ENCODE measurements around the gene EXOC4. TPM values are rescaled to one million over a fixed set of nuclear protein-coding genes. Genes with fewer than 3 reads are reported as not detected.

Gene EXOC4
- total RNA-seq, 1 donor from 2014 or later: 99.2 TPM

DNA sequence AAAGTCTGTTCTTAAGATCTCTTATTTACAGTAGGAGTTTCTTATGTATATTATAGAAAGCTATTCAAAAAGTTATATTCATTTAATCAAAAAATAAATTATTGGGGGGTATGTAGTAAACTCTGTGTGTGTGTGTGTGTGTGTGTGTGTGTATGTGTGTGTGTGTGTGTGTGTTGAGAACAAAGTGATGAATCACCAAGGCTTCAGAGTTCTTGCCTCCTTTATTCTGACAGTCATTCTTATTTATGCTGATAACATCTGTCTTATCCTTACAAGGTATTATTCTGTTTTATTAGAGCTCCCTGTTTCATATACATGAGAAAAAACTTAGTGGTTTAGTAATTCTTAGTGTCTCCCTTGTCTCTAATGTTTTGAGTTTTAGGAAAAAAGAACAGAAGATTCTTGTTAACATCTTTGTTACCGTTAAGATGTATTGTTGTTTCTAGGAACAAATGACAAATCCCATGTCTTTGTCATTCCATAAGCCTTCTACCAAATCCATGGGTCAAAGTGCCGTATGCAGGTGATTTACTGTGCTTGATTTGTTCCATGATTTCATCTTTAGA is 424.0 kb downstream of the EXOC4 start:
- Histone ChIP-seq H3K9me3 (no peaks in the 10 kb centered on the region), H3K27me3 (no peaks in the 10 kb centered on the region), H3K36me3 (no peaks in the 10 kb centered on the region), H3K4me1 (no peaks in the 10 kb centered on the region), H3K27ac (no peak overlapping the region), H3K4me3 (no peak overlapping the region)
- intact Hi-C loops (cut with DNase I): no loop called here
- no peak for TF ChIP-seq POLR2A (IDR thresholded peaks at IDR 0.05)
- TF ChIP-seq POLR2AphosphoS5 (IDR thresholded peaks at IDR 0.05; ENCODE audit: insufficient read depth in 1 of 2, low read depth in 1 of 2): no peak
- TF ChIP-seq, protein P1, sequence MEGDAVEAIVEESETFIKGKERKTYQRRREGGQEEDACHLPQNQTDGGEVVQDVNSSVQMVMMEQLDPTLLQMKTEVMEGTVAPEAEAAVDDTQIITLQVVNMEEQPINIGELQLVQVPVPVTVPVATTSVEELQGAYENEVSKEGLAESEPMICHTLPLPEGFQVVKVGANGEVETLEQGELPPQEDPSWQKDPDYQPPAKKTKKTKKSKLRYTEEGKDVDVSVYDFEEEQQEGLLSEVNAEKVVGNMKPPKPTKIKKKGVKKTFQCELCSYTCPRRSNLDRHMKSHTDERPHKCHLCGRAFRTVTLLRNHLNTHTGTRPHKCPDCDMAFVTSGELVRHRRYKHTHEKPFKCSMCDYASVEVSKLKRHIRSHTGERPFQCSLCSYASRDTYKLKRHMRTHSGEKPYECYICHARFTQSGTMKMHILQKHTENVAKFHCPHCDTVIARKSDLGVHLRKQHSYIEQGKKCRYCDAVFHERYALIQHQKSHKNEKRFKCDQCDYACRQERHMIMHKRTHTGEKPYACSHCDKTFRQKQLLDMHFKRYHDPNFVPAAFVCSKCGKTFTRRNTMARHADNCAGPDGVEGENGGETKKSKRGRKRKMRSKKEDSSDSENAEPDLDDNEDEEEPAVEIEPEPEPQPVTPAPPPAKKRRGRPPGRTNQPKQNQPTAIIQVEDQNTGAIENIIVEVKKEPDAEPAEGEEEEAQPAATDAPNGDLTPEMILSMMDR (IDR thresholded peaks at IDR 0.05): no peak
- DNase-seq (ENCODE audit: extremely low spot score in 2 of 2): no peak

DNA sequence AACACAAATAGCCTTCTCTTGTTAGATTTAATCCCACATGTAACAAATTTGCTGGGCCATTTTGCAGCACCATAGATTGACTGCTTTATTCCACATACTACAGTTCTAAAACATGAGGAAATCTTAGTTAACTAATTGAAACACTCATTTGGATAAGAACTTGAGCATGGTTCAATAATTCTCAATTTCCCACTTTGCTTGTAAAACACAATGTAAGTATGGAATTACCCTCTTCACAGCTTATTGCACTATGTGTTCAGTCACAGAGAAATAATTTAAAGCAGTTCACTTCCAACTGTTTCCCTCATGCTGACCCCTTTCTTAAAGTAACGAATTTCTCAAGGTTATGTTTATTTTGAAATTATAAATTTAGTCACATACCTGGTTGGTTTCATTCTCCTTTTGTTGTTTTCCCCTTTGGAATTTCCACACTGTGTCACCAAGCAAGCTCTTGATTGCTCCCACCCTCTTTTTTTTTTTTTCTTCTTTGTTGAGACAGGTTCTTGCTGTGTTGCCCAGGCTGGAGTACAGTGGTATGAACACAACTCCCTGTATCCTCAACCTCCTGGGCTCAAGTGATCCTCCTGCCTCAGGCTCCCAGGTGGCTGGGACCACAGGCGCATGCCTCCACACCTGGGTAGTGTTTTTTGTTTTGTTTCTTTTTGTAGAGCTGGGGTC is 425.4 kb downstream of the EXOC4 start:
- TF ChIP-seq, protein P1 (IDR thresholded peaks at IDR 0.05): no peak
- TF ChIP-seq POLR2AphosphoS5 (IDR thresholded peaks at IDR 0.05; ENCODE audit: insufficient read depth in 1 of 2, low read depth in 1 of 2) (no peak), POLR2A (IDR thresholded peaks at IDR 0.05) (no peak)
- Histone ChIP-seq H3K36me3 (no peaks in the 10 kb centered on the region), H3K4me1 (no peaks in the 10 kb centered on the region), H3K4me3 (no peak overlapping the region), H3K27me3 (no peaks in the 10 kb centered on the region), H3K9me3 (no peaks in the 10 kb centered on the region), H3K27ac (no peak overlapping the region)
- intact Hi-C loops (cut with DNase I): no loop called here
- DNase-seq (ENCODE audit: extremely low spot score in 2 of 2): no peak

DNA sequence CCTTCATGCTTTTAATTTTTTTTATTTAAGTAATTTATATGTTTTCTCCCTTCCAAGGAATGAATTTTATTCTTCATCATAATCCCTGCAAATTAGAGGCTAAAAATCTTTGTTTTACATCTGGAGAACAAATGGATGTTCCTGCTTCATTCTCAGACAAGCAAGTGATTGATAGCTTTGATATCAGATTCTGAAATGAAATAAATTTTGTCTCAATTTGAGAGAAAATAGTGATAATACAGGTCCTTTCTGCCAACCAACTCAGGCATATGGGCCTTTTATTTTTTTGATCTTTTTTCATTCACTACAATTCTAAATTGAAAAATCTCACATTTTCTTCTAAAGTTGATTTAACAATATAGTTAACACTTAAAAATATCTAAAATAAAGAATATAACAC is 427.1 kb downstream of the EXOC4 start:
- no peaks in the 10 kb centered on the region for H3K4me1 ChIP-seq
- no peak overlapping the region for H3K4me3 ChIP-seq
- H3K36me3 ChIP-seq: no peaks in the 10 kb centered on the region
- H3K9me3 ChIP-seq: no peaks in the 10 kb centered on the region
- no peak overlapping the region for H3K27ac ChIP-seq
- intact Hi-C loops (cut with DNase I): no loop called here
- TF ChIP-seq, protein P1 (IDR thresholded peaks at IDR 0.05): no peak
- no peak for TF ChIP-seq POLR2AphosphoS5 (IDR thresholded peaks at IDR 0.05; ENCODE audit: insufficient read depth in 1 of 2, low read depth in 1 of 2)
- no peaks in the 10 kb centered on the region for H3K27me3 ChIP-seq
- DNase-seq (ENCODE audit: extremely low spot score in 2 of 2): no peak

DNA sequence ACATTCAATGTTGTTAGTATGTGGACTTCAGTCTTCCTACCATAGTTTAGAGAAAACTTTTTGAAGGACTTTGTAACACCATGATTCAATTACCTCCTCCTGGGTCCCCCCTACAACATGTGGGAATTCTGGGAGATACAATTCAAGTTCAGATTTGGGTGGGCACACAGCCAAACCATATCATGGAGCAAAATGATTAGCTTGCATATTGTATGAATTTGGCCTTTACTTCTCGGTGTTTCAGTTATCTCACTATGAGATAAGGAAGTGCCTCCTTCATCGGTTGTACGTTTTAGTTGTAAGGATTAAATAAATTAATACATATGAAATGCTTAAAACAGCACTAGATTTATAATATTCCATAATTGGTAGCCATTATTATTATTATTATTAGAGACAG is 428.7 kb downstream of the EXOC4 start:
- no peak overlapping the region for H3K27ac ChIP-seq
- no peak overlapping the region for H3K4me3 ChIP-seq
- DNase-seq (ENCODE audit: extremely low spot score in 2 of 2): no peak
- no peaks in the 10 kb centered on the region for H3K4me1 ChIP-seq
- no peaks in the 10 kb centered on the region for H3K36me3 ChIP-seq
- H3K27me3 ChIP-seq: no peaks in the 10 kb centered on the region
- H3K9me3 ChIP-seq: no peaks in the 10 kb centered on the region
- intact Hi-C loops (cut with DNase I): no loop called here
- no peak for TF ChIP-seq POLR2AphosphoS5 (IDR thresholded peaks at IDR 0.05; ENCODE audit: insufficient read depth in 1 of 2, low read depth in 1 of 2)
- TF ChIP-seq, protein P1 (IDR thresholded peaks at IDR 0.05): no peak
- TF ChIP-seq POLR2A (IDR thresholded peaks at IDR 0.05): no peak

Data from vagina (tissue), 2 donors.